DMS 273 (cell line): ENCODE results near the gene ALAS1.
A peak's percentile ranks its signal among the peaks of the same experiment; 100 is the strongest.

Experiments
- DNase-seq: peaks from one replicate; lab custom pipeline; 2025; ENCODE audit not compliant: unreplicated experiment; lab: John Stamatoyannopoulos, UW

Gene ALAS1

DNA sequence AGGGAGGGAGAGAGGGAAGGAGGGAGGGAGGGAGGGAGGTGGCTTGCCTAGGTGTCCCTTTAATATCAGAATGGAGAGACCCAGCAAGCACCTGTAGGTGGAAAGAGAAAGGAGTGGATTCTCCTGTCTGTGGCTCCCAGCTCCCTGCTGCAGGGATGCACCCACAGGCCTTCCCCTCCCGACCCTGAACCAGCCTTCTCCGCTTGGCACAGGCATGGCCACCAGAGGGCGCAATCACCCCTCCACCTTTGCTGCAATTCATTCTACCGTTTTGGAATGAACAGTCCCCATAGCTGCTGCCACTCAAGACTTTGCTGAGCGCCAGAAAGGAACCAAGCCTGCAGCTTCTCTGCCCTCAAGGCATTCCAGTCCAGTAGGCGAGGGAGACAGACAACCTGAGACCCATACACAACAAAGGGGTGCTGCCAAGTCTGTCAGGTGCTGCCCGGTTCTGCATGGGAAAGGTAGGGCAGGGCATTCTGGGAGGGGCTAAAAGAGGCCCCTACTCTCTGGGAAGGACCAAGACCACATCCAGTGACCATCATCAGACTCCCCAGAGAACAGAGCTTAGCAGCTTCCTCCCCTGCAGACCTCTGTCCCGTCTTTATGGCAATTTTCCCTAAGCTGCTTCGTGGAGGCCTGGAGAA lies 22.5 kb downstream of the ALAS1 start:
- DNase-seq: peak; percentile 85

DNA sequence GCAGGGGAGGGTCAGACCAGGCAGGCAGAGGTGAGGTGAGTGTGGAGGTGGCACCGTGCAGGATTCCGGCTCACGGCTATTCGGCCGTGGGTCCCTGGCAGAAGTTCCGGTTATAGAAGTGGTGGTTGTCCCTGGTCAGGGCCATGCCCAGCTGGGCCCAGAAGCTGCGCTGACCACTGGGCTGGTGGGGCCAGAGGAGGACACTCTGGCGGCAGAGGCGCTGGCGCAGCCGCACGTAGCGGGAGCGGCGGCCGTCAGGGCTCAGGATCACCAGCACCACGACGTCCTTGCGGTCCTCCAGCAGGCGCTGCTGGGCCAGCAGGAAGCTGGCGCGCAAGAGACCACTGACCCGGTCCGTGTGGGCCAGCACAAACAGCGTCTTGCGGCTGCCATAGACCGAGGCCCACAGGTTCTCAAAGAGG lies 23.2 kb downstream of the ALAS1 start:
- DNase-seq: no peak

DNA sequence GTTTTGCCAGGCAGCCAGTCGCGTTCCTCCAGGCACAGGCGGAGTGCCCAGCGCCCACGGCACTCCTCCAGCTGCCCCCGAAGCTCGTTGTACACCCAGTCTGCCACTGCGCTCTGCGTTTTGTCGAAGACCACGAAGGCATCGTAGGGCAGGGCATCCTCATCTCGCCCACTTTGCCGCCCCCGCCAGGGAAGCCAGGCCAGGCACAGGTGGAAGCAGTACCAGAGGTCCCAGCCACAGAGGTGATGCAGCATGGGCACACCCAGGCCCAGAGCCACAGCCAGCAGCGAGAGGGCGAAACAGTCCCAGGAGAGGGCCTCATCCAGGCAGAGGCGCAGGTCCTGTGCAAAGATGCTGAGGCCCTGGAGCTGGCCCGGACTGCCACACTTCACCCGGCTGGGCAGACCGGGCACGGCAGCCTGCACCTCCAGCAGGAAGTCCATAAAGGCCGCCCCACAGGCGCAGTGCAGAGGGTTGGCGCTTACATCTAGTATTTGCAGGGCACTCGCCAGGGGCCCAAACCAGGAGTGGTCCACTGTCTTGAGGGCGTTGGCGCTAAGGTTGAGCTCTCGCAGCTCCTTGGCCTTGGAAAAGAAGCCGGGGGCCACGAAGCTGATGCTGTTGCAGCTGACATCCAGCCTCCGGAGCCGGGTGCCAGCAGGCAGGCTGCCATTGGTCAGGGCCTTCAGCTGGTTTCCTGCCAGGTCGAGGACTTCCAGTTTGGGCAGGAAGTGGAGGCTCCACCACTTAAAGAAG lies 23.8 kb downstream of the ALAS1 start:
- DNase-seq: no peak

DNA sequence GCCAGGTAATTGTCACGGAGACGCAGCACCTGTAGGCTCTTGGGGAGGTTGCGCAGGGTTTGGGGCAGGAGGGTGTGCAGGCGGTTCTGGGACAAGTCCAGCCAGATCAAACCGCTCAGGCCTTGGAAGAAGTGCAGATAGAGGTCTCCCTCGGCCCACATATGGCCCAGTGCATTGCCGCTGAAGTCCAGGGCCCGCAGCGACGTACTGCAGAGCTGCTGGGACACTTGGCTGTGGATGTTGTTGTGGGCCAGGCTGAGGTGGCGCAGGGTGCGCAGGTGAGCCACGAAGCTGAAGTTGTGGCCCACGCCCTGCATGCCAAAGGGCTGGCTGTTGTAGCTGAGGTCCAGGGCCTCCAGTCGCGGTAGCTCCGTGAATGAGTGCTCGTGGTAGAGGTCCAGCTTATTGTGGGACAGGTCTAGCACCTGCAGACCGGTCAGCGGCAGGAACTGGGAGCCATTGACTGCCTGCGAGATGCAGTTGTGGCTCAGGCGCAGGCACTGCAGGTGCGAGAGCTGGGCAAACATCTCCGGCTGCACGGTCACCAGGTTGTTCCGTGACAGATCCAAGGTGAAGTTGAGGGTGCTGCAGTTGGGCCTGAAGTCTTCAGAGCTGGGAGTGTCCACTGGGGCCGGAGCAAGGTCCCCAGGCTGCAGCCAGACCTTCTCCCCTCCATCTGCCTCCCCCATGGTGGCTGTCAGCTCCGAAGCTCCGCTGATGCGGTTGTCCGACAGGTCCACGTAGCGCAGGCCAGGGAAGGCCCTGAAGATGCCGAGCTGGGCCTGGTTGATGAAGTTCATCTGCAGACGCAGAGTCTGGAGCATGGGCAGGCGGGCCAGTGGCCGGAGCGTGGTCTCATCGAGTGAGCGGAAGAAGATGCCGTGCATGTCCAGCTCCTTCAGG lies 24.6 kb downstream of the ALAS1 start:
- no peak for DNase-seq

DNA sequence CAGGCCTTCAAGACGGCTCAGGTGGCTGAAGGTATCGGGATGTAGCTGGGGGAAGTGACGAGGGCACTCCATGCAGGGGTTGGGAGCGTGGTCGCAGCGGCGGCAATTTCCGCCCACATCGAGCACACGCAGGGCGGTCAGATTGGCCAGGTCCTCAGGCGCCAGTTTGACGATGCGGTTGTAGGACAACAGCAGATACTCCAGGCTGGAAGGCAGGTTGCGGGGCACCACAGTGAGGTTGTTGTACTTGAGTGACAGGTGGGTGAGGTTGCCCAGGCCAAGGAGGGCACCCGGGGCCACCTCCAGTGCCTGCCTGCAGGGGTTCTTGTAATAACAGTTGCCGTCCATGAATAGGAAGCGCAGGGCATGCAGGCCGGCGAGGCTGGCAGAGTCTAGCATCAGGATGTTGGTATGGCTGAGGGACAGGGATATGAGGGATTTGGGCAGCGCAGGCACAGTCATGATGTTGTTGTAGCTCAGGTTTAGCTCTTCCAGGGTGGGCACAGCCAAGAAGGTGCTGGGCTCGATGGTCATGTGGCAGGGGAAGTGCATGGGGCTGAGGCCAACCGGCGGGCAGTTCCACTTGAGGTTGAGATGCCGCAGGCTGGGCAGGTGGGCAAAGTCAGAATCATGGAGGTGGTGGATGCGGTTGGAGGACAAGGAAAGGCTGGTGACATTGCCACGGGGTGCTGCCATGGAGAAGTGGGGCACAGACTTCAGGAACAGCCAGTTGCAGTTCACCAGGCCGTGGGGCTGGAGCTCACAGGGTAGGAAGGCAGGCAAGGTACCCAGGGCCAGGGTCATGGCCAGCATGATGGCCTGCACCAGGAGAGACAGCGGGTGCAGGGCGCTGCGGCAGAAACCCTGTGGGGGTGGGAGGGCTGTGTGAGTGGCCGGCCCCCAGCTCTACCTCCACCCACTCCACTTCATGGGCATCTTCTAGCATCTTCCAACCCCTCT lies 25.8 kb downstream of the ALAS1 start:
- DNase-seq: no peak

DNA sequence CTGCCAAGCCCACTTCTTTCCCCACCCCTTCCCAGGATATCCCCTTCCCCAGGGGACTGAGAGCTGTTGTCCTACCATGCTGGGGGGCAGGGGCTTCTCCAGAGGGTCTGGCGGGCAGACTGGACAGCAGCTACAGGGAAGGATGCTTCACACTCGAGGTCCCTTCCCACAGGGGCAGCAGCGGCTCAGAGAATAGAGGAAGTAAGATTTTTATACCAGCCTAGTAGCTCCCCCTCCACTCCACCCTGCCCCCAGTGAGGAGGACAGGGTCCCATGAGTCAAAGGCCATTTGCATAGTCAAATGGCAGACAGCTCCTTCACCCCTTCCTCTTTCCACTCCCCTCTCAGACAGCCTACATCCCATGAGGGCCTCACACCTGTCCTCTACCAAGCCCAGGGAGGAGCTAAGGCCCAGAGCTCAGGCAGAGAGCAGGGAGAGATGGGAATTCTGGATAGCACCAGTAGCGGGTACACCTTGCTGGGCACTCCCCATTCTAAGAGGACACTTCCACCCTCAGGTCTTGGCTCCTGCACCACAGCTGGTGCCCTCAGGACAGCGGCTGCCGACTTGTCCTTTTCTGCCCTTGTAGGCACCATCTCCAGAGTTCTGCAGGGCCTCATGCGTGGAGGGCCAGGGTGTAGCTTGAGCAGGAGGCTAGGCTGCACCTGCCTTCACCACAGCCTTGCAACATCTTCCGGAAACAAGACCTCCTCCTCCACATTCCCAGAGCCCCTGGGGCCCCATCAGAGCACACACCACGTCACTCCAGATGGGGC lies 27.7 kb downstream of the ALAS1 start, which contains the start of gene TLR9:
TSS of gene TLR9 (minus strand) at position 194 of the 777 bp plus-strand sequence. CDS start at position 78, 116 bp downstream.
- DNase-seq: no peak

DNA sequence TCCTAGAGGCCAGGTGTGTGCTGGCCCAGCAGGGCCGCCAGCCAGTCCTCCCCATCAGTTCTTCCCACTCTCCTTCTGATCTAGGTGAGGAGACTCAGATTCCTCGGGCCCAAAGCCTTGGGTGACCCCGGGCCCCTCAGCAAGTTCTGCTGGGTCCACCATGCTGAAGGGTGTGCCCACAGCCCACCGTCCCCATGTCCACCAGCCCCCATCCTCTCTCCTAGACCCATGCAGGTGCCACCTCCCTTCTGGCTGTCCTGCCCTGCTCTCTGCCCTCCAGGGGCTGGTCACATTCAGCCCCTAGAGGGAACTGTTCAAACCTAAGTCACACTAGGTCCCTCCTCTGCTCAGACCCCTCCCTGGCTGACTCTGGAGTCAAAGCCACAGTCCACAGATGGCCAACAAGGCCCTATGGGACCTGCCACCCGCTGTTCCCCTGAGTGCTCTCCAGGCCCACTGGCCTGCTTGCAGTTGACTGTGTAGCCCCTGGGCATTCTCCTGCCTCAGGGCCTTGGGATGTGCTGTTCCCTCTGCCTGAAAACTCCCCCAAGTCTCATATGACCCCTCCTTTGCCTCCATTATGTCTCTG lies 28.4 kb downstream of the ALAS1 start:
- DNase-seq: no peak

DNA sequence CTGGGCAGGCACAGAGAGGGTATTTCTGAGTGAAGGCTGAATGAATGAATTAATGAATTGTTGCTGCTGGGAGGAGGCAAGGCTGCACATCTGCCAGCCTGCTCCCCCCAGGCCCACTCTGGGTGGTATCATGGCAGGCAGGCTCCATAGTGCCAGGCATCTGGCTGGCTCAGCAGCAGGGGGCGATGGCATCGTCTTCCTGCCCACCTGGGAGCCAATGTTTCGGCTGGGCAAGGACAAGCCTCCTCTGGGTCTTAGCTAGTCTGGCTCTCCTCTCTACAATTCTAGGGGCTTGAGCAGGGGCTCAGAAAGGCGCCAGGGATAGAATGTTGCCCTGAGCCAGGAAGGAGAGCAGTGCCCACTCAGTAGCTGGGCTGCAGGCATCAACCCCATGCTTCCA lies 29.2 kb downstream of the ALAS1 start:
- peak; percentile 15 for DNase-seq

DNA sequence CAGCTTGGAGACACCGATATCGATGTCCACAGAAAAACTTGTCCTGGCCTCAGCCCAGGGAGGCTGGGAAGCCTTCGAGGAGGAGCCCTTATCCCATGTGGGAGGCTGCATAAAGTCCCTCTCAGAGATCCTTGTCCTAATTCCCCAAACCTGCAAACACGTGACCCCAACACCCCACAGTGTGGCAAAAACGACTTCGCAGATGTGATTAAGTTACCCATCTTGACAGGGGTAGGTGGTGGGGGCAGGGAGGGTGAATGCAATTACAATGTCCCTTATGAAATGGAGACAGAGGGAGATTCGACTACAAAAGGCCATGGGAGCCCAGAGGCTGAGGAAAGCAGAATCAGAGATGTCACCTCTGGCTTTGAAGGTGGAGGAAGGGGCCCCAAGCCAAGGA lies 29.8 kb downstream of the ALAS1 start:
- DNase-seq: no peak

DNA sequence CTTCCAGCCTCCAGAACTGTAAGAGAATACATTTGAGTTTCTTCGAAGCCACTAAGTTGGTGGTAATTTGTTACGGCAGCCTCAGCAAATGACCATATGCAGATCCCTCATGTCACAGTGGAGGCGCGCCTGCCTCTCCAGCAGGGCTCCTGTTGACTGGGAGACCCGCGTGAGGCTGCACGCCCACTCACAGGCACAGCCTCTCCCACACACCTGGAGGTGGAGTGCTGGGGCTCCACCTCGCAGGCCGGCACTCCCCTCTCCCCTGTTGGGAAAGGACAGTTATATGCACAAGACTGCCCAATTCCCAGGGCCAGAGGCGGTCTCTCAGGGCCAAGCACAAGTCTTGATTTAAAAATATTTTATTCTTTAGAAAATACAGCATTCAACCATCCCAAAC lies 30.3 kb downstream of the ALAS1 start:
- no peak for DNase-seq

DNA sequence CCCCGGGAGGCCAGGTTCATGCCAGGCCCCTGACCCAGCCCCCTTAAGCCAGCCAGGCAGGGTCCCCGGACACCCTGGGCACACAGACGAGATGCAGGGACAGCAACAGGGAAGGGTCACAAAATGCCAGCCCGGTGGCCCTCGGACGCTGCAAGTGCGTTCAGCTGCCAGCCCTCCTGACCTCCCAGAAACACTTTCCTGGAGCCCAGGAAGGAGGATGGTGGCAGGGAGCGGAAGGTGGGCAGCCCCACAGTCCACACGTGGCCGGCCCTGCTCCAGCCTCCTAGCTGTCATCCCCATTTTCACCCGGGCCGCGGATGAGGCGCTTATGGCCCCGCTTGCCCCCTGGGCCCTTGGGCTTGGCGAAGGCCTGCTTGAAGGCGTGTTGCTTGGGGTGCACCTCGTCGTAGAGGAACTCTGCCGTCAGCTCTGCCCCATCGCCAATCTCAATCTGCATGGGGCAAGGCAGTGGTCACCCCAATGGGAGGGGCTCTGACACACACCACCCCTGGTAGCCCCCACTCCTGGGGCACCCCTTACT lies 30.9 kb downstream of the ALAS1 start:
- DNase-seq: no peak

DNA sequence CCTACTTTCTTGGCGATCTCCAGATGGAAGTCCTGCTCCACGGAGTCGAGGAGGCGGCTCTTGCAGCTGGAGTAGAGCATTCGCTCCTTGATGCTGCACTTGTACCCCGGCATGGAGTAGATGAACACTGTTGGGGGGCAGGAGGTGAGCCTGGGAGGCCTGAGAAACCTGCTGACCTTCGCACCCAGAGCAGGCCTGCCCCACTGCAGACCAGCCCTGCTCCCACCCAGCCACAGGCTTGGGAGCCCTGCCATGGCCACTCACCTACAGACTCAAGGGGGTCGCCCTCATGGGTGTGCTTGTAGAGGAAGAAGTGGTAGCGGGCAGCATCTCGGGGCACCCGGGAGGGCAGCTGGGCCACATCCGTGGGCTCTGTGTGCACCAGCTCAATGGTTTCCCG lies 31.7 kb downstream of the ALAS1 start:
- DNase-seq: no peak

DNA sequence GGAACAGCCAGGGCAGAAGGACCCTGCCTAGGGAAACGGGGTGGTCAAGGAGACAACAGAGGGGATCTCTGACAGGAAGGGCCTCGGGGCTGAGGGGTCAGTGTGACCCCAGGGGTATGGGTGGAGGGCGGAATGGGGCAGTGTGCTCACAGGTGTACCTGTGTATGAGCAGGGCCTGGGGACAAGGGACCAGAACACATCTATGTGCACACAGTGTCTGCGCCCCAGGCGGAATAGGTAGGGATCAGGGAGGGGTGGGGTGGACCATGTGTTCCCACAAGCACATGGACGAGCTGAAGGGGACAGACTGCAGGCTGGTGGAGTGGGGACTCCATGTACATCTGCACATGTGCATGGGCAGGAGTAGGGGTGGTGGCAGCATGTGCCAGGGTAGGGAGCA lies 32.5 kb downstream of the ALAS1 start:
- no peak for DNase-seq

DNA sequence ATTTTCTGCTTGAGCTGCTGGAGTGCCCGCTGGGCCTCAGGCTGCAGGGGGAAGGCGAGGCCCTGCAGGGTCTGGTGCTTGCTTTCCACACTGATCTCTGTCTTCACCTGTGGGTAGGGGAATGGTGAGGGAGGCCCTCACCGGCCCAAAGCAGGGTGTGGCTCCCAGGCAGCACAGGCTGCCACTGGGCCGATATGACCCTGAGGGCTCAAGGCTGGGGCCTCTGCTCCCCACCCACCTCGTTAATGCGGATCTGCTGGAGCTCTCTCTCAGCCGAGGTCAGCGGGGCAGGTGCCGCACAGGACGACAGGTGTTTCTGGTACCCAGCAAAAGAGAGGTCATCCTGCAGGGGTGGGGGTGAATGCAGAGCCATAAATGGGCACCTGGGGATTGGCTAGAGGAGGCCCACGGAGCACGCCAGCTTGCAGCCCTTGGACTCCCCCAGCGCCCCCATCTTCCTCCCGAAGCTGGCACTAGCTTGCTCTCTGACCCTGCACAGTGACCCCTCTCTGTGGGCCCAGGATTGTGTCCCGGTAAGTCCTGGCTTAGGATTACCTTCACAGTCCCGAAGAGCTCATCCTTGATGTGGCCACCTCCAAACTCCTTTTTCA lies 33.0 kb downstream of the ALAS1 start:
- DNase-seq: no peak

DNA sequence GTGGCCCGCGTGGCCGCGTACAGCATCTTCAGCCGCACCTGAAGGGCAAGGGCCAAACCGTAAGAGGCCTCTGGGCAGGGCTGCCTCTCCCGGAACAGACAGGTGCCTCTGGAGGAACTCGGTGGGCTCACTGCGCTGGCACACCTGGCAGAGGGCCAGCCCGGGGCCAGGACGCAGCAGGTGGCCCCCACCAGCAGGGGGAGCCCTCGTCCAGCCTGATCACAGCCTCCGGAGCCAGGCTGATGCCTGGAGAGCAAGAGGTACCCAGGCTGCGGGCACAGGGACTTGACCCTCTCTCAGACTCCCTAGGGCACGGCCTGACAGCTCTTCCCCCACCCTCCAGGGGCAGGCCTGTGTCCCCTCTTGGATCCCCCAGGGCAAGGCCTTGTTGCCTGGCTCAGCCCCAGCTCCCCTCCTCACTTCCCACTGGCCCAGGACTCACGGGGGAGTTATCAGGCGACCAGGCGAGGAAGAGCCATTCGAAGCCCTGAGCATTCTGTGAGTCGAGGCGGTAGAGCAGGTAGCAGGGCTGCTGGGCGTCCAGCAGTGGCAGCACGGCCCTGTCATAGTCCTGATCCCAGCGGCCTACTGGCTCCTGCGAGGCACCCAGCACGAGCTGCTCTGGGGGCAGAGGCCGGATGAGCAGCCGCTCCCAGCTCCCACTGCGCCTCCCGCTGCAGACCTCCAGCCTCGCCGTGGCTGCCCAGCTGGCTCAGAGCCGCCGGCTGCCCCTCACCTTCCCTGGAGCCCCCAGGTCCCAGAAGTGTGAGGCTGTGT lies 33.7 kb downstream of the ALAS1 start:
- peak; percentile 79 for DNase-seq

DNA sequence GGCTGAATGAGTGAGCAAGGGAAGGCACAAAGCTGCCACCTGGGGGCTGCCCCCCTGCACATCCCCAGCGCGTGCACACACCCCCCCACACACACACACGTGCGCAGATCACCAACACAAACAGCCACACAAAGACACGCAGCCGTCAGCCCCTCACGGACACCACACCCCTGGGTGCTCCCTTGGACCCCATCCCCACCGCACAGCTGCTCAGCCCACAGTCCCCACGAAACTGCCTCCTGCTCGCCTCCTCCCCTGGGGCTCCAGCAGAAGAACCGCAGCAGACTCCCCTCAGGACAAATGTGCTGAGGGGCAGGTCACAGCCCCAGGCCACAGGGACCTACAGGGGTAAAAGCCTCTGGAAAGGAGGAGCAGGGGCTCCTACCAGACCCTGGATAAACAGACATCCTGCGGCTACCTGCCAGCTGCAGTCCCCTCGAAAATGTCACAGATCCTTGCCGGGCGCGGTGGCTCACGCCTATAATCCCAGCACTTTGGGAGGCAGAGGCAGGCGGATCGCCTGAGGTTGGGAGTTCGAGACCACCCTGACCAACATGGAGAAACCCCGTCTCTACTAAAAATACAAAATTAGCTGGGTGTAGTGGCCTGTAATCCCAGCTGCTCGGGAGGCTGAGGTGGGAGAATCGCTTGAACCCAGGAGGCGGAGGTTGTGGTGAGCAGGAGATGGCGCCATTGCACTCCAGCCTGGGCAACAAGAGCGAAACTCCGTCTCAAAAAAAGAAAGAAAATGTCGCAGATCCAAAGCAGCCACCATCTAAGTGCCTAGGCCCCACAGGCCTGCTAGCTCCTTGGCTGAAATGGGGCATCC lies 34.5 kb downstream of the ALAS1 start:
- DNase-seq: no peak

DNA sequence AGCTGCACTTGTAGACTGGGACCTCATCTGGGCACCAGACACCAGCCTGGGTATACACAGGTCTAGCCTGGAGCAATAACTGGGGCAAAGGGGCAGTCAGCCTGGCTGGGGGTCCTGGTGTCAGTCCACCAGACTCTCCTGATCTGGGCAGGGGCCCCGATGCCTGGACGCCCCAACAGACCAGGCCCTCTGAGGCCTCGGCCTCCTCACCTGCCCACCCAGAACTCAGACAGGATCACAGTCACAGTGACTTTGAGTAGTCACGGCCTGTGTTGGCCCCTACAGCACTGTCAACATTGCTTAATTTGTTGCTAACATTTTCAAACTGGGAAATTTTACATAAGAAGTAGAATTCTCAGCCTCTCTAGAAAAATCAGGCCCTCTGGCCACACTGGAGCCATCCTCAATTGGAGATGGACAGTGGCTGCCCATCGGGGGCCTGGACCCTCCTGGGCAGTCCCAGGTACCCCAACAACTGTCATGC lies 35.2 kb downstream of the ALAS1 start:
- DNase-seq: no peak
